OCI-LY7 (cell line): Measurements from ENCODE around the gene VPS4A. TPM values are rescaled to one million over a fixed set of nuclear protein-coding genes. Genes with fewer than 3 reads are reported as not detected.
A peak's percentile ranks its signal among the peaks of the same experiment; 100 is the strongest.

Source experiments
- BruUV-seq: library from RNA; stranded (reverse); fragments of 400-500 nt; replicated peaks from 2 replicates; lab custom pipeline; 2021; lab: Mats Ljungman, UMichigan
- CTCF ChIA-PET: fragments of 300-600 bp; sonication (Branson Sonifier 250); formaldehyde crosslinking; loops from one replicate; lab custom pipeline; 2022; ENCODE audit warnings: antibody characterized with exemption; ENCODE audit not compliant: unreplicated experiment; lab: Charles Lee
- POLR2A ChIA-PET: fragments of 300-600 bp; sonication (Branson Sonifier 250); formaldehyde crosslinking; loops from one replicate; lab custom pipeline; 2022; ENCODE audit warnings: antibody characterized with exemption; lab: Charles Lee
- DNase-seq: peaks from one replicate; pipeline ENCODE4 v3.0.0-alpha.2; 2015; ENCODE audit warnings: low spot score
- H2AFZ ChIP-seq: fragments of 200-600 bp; sonication (generic), shearing (Covaris generic); 2 replicates; pipeline ENCODE4 v1.6.1; 2014; ENCODE audit warnings: mild to moderate bottlenecking, antibody characterized with exemption, low read length, moderate library complexity
- H3K27ac ChIP-seq: fragments of 200-600 bp; sonication (generic); 2 replicates; pipeline ENCODE4 v1.5.1; 2014; ENCODE audit warnings: mixed run types, low read depth, mild to moderate bottlenecking, moderate library complexity, low read length, inconsistent platforms; ENCODE audit not compliant: poor library complexity, severe bottlenecking
- H3K36me3 ChIP-seq: fragments of 200-600 bp; sonication (generic); 2 replicates; pipeline ENCODE4 v1.6.1; 2014; ENCODE audit warnings: mild to moderate bottlenecking, antibody characterized with exemption, low read length, moderate library complexity, mixed read lengths; ENCODE audit not compliant: insufficient read depth
- H3K4me1 ChIP-seq: fragments of 200-600 bp; sonication (generic); 2 replicates; pipeline ENCODE4 v1.5.1; 2014; ENCODE audit warnings: mild to moderate bottlenecking, low read length; ENCODE audit not compliant: insufficient read depth, poor library complexity, severe bottlenecking
- H3K4me2 ChIP-seq: fragments of 200-600 bp; sonication (generic); 2 replicates; pipeline ENCODE4 v1.6.1; 2014; ENCODE audit warnings: mild to moderate bottlenecking, low read length
- H3K4me3 ChIP-seq: fragments of 200-600 bp; sonication (generic); 2 replicates; pipeline ENCODE4 v1.5.1; 2014; ENCODE audit warnings: mild to moderate bottlenecking, low read depth, low read length; ENCODE audit not compliant: poor library complexity, severe bottlenecking
- H3K79me2 ChIP-seq: fragments of 200-600 bp; sonication (generic); 2 replicates; pipeline ENCODE4 v1.6.1; 2016; ENCODE audit warnings: low read depth, mild to moderate bottlenecking, low read length, moderate library complexity, mixed read lengths; ENCODE audit not compliant: insufficient read depth
- H3K9me2 ChIP-seq: fragments of 200-600 bp; sonication (generic); 2 replicates; pipeline ENCODE4 v1.6.1; 2016; ENCODE audit warnings: mild to moderate bottlenecking, low read length, mixed read lengths; ENCODE audit not compliant: insufficient read depth
- H3K9me3 ChIP-seq: fragments of 200-600 bp; sonication (generic); 2 replicates; pipeline ENCODE4 v1.6.1; 2014; ENCODE audit warnings: mild to moderate bottlenecking, mixed run types, low read length, mixed read lengths
- H4K20me1 ChIP-seq: fragments of 200-600 bp; sonication (generic); 2 replicates; pipeline ENCODE4 v1.6.1; 2014; ENCODE audit warnings: mild to moderate bottlenecking, antibody characterized with exemption, low read length, moderate library complexity, mixed read lengths; ENCODE audit not compliant: insufficient read depth
- CTCF ChIP-seq: fragments of 200-600 bp; sonication (generic); conservative IDR thresholded peaks from 2 replicates; pipeline ENCODE4 v1.5.1; 2014; ENCODE audit warnings: mild to moderate bottlenecking, antibody characterized with exemption, low read length, moderate library complexity, mixed read lengths
- EZH2phosphoT487 ChIP-seq: fragments of 200-600 bp; sonication (generic); IDR thresholded peaks from 2 replicates; pipeline ENCODE4 v1.6.1; 2018; ENCODE audit warnings: low read depth, borderline replicate concordance, mild to moderate bottlenecking, mixed run types, antibody characterized with exemption, low read length, moderate library complexity, mixed read lengths
- intact Hi-C: fragments of 100-400 bp; cut with micrococcal nuclease; formaldehyde crosslinking; loops from one replicate; pipeline ENCODE4 v1.10.0; 2022; ENCODE audit not compliant: unreplicated experiment
- total RNA-seq, 2 experiments: library from RNA; depleted of rRNA in 1 of 2; stranded (reverse); fragments of >200 nt in 1 of 2; shearing (Covaris generic) in 1 of 2; gene quantifications; 2 replicates each; pipeline ENCODE4 v1.2.3, GENCODE V29; 2014 to 2022

Gene VPS4A
- total RNA-seq, 2 experiments from 2014 or later, result 33.3 to 33.7 TPM

- no peak for DNase-seq
- BruUV-seq, result no TSS peak
- no peaks in the 10 kb centered on the region for H3K9me3 ChIP-seq
Observed at GRCh38 chr16:69324013-69324531, 12.9 kb downstream of the VPS4A start.

GRCh38 chr16:69324585-69325253 is 13.6 kb downstream of the VPS4A start:
- Histone ChIP-seq H3K9me2 (no peaks in the 10 kb centered on the region), H3K4me2 (no peak overlapping the region; the same call in 1 of the 2 replicates), H3K79me2 (peaks cover 71% of the 10 kb centered on the region), H3K27ac (no peak overlapping the region), H3K9me3 (no peaks in the 10 kb centered on the region), H4K20me1 (peaks cover 44% of the 10 kb centered on the region), H3K36me3 (peaks cover 98% of the 10 kb centered on the region), H2AFZ (no peak overlapping the region), H3K4me3 (no peak overlapping the region), H3K4me1 (peaks cover 39% of the 10 kb centered on the region)
- TSS peak; percentile 76 for BruUV-seq
- intact Hi-C loops, result no loop called here
- DNase-seq, result no peak
- ChIA-PET CTCF (no interaction called here), POLR2A (interaction anchor here (0.7 kb wide), 1 partner anchor 22 kb away, joined by 3 read pairs; no protein-coding TSS in a partner anchor)
- TF ChIP-seq EZH2phosphoT487, result no peak
- no peak for TF ChIP-seq CTCF

More at GRCh38 chr16:69324013-69324531, 12.9 kb downstream of the VPS4A start:
- H4K20me1 ChIP-seq, result peaks cover 38% of the 10 kb centered on the region
- no peak overlapping the region for H3K4me3 ChIP-seq
- H2AFZ ChIP-seq, result no peak overlapping the region
- intact Hi-C loops, result no loop called here
- H3K4me1 ChIP-seq, result peaks cover 36% of the 10 kb centered on the region
- TF ChIP-seq CTCF (no peak), EZH2phosphoT487 (no peak)
- H3K4me2 ChIP-seq, result no peak overlapping the region
- no peaks in the 10 kb centered on the region for H3K9me2 ChIP-seq
- peaks cover 64% of the 10 kb centered on the region for H3K79me2 ChIP-seq
- ChIA-PET POLR2A (interaction anchor here (0.6 kb wide), 1 partner anchor 66 kb away, joined by 5 read pairs; no protein-coding TSS in a partner anchor), CTCF (no interaction called here)
- H3K36me3 ChIP-seq, result peaks cover 98% of the 10 kb centered on the region
- no peak overlapping the region for H3K27ac ChIP-seq

GRCh38 chr16:69325784-69326171 is 14.6 kb downstream of the VPS4A start:
- CTCF ChIA-PET, result no interaction called here
- peaks cover 45% of the 10 kb centered on the region for H4K20me1 ChIP-seq
- intact Hi-C loops, result no loop called here

More at GRCh38 chr16:69325784-69326171, 14.6 kb downstream of the VPS4A start:
- no peak for TF ChIP-seq EZH2phosphoT487
- TF ChIP-seq CTCF, result no peak
- H3K9me3 ChIP-seq, result no peaks in the 10 kb centered on the region
- H3K9me2 ChIP-seq, result no peaks in the 10 kb centered on the region
- DNase-seq, result no peak
- peaks cover 39% of the 10 kb centered on the region for H3K4me1 ChIP-seq
- peaks cover 76% of the 10 kb centered on the region for H3K79me2 ChIP-seq
- no TSS peak for BruUV-seq
- peak overlapping the region; percentile 89 for H3K4me2 ChIP-seq
- H3K36me3 ChIP-seq, result peaks cover 88% of the 10 kb centered on the region
- POLR2A ChIA-PET, result interaction anchor here (0.7 to 1.8 kb wide), 3 partner anchors 14 to 59 kb away, joined by 3 to 8 read pairs (median 4); partner anchors contain the start of gene NIP7
- H3K27ac ChIP-seq, result no peak overlapping the region
- H2AFZ ChIP-seq, result no peak overlapping the region
- peak overlapping the region; percentile 75 for H3K4me3 ChIP-seq
